Amniotic stem cell (primary cell): ENCODE results near the gene SAXO2.
"Not testable (repeated sequence)": the region's sequence is repeated elsewhere in the genome, so short reads cannot be mapped to it uniquely, and the experiment has no call there.

Source experiments
- DNase-seq: peaks from one replicate; lab custom pipeline; 2025; lab: John Stamatoyannopoulos, UW

SAXO2 gene

DNA sequence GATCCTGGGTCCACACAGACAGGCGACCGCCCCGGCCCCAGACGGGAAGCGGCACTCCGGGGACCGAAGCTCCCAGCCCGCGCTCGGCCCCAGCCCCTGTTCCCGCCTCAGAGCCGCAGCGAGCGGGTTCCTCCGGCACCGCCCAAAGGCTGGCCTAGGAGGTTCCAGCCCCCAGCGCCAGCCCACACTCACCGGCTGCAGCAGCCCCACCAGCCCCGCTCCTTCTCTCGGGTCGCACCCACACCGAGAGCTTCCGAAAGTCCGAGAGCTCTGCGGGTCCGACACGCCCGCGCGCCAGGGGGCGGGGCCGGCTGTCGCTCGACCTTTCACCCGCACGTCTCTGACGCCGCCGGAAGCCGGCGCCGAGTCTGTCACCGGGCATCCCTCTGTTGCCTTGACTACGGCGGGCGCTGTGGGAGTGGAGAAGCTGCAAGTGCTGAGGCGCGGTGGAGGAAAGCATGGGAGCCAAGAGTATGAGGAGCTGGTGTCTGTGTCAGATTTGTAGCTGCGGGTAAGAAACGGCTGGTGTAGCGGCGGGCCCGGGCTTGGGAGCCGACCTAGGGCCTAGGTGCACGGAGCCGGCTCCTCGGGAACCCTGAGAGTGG is at the start of gene SAXO2, which contains the start of gene EFL1:
SAXO2 (plus strand) TSS at position 397 of the 605 bp plus-strand sequence; CDS start at position 459, 62 bp downstream.
EFL1 (minus strand) TSS at position 313 of the 605 bp plus-strand sequence. CDS start 956 bp downstream, outside the sequence.
- DNase-seq: peak; percentile 76

GRCh38 chr15:82216092-82216491 is 46.5 kb upstream of the SAXO2 start:
- not testable (repeated sequence) for DNase-seq

- not testable (repeated sequence) for DNase-seq
These were observed 41.1 kb upstream of the SAXO2 start for GRCh38 chr15:82221535-82221934.

DNA sequence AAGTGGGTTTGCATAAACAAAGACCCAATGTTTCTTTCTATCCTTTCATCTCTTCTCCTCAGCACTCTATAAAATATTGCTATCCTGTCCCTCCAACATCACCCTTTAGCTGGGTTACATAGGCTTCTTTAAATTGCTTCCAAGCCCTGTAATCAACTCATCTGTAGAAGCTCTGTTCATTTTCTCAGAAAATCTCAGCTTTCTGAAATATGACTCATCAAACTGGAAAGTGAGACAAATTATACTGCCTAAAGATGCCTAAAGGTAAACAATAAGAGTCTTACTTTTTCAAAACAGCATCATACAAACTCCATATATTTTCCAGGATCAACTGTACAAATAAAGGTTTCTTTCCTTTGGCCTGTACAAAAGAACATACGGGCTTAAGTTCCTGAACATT is 33.9 kb upstream of the SAXO2 start:
- no peak for DNase-seq

GRCh38 chr15:82231233-82231632 is 31.4 kb upstream of the SAXO2 start:
- no peak for DNase-seq

- DNase-seq: no peak
These were observed 30.8 kb upstream of the SAXO2 start for GRCh38 chr15:82231842-82232241.

GRCh38 chr15:82237944-82238534 is 24.6 kb upstream of the SAXO2 start:
- not testable (repeated sequence) for DNase-seq

GRCh38 chr15:82239685-82240391 is 22.8 kb upstream of the SAXO2 start:
- no peak for DNase-seq

DNA sequence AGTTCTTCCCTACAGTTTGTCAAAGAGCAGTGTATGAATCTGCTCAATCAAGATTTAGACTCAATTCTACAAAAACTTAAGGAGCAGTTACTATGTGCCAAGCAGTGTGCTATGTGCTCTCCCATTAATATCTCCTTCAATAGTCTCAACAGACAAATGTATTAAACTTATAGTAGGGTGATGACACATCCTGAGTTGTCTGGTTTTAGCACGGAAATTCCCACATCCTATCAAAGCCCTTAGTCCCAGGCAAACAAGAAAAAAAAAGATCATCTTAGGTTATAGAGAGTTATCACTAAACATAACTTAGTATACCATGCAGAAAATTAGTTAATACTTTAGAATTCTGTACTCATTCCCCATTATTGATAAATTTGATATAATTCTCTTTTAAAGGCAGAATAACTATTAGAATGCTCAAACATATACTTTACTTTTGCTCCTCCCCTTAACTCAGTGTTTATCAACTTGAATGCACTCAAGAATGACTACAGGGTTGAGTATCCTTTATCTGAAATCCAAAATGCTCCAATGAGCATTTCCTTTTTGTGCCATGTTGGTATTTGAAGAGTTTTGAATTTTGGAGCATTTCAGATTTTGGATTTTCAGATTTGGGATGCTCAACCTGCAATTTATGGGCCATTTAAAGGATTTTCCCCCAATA is 20.6 kb upstream of the SAXO2 start:
- DNase-seq: not testable (repeated sequence)

DNA sequence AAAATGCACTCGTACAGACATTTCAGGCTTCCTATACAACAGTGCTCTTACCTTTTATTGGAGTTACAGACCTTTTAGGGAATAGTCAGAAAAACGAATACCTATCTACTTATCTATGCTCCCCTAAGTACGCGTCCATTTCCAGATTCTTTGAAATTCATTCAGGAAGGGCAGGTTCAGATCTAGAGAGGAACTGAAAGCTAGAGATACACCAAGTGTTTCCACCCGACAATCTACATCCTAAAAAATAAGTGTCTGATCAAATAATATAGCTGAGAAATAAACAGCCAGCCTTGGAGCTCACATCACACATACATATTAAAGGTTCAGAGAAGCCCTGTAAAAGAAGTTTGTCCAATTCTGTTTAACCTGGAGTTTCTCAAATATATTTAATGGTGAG is 19.0 kb upstream of the SAXO2 start:
- DNase-seq: not testable (repeated sequence)

DNA sequence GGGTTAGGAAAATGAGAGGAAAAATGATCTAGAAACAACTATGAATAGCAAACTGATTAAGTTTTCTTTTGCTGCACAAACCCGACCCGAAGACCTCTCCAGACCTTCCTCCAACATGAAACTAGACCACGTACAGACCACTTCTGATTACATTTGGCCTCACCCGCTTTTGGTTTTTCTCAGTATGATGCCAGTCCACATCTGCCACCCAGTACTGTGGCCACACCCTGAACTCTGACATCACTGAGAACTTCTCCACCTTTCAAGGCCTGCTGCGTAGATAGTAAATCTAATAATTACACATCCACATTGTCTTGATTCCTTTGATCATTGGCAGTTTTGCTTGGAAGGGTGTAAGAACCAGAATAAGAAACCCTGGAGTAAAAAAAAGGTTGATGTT is 16.7 kb upstream of the SAXO2 start:
- DNase-seq: not testable (repeated sequence)

GRCh38 chr15:82248261-82248660 is 14.4 kb upstream of the SAXO2 start:
- DNase-seq: not testable (repeated sequence)

DNA sequence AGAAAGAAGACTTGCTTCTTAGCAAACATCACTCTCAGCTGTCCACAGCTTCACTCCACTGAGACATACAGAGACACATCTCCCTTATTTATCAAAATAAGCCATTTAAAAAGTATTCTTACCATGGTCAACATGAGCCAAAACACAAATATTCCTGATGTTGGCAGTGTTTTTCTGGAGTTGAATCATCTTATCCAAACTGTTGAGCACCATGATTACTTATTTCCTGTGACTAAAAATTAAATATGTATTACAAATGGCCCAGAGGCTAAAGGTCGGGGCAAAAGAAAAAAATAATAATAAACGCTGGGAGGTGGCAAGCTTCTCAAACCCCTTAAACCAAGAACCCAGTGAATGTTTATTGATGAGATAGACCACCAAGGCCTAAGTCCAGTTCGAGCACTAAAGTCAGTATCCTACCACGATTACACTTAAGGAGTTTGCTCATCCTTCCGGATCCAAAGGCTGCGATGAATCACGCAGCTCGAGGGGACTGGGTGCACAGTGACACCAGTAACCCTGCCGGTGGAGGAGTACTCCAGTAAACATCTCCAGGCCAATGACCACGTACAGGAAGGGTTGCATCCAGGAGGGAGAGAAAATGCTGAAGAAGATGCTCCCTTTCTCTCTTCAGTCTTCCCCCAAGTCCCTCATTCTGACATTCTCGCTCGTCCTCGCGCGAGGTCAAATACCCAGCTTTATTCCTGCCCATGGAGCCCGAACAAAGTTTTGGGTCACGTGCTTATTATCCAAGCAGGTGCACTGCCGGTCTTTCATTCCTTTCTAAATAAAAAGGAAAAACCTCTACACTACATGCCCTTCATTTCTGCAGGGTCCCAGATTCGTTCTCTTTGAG is 824 bp upstream of the SAXO2 start:
- peak; percentile 19 for DNase-seq

DNA sequence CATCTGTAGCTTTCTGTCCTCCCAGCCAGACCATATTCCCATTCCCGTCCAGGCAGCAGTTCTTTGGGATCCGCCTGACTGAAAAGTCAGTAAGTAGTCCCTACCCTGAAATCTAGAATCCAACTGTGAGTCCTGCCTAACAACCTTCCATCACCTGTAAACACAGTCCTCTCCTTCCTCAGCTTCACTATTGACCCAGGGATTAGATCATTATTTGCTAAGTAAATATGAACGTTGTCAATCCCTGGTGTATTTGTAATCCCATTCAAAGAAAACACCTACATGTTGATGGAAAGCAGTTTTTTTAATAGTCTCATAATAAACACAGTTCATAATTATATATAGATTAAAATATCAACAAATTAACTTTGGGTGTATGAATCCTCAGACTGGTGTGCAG is 732 bp downstream of the SAXO2 start:
- DNase-seq: no peak

- not testable (repeated sequence) for DNase-seq
These were observed 4.5 kb downstream of the SAXO2 start for GRCh38 chr15:82267137-82267536.

DNA sequence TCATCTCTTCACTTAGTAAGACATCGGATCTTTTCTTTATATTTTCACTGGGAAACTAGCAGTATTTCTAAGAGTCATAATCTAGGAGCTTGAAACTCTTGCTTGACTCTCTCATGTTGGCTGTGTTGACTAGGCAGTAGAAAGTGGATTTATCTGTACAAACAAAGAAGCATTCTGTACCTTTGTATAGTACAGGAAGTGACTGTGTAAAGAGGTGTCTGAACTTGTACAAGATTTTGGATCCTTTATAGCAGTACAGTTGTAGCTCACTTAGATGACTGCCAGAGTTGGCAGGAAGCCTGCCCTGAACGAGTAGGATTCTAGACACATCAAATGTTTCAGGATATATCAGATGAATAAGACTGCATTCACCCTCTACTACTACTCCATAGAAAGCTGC is 5.8 kb downstream of the SAXO2 start:
- not testable (repeated sequence) for DNase-seq

DNA sequence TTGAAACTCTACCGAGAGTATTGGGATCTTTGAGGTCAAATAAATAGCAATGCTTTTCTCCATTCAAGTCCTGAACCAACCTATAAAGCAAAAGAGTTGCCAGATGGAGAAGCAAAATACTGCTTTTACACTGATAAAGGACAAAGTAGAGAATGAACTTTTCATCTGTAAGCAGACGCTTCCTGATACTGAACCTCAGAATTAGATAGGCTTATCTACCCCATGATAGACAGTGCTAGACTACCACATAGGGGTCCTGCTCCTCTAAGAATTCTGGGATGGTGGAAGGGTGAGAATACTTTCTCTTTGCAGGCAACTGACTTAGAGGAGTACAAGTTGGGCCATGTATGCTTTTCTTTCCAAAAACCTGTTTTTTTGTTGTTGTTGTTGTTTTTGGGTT is 9.5 kb downstream of the SAXO2 start:
- no peak for DNase-seq

GRCh38 chr15:82275410-82275809 is 12.8 kb downstream of the SAXO2 start:
- DNase-seq: no peak

DNA sequence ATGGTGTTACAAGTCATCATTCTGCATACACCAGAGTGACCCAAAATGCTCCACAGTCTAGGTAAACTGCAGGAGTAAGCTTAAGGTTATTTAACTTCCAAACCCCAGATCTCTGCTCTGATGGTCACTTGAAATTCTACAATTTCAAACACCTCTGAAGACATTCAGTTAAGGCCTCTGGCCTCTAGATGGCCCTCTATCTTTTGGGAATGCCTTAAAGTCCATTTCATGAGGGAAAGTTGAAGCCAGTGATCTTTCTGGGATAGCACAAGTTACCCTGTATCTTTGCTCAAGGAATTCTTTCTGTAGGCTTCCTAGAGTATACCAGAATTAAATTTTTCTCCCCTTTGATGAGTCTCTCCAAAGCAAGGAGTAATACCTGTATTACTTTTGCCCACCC is 18.7 kb downstream of the SAXO2 start:
- not testable (repeated sequence) for DNase-seq

DNA sequence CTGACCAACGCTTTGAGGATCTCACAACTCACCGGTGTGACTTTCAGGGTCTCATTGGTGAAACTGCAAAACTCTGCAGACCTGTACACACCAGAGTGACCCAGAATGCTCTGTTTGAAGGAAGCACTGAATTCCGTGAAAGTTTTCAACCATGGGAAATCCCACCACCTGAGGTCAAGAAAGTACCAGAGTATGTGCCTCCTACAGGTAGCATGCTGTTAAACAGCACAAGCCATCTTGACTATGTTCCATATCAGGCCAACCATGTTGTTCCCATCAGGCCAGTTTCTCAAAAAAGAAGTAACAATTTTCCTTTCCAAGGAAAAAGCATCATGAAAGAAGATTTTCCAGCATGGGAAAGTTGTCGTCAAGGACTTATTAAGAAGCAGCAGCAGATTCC is 19.8 kb downstream of the SAXO2 start:
- DNase-seq: not testable (repeated sequence)

DNA sequence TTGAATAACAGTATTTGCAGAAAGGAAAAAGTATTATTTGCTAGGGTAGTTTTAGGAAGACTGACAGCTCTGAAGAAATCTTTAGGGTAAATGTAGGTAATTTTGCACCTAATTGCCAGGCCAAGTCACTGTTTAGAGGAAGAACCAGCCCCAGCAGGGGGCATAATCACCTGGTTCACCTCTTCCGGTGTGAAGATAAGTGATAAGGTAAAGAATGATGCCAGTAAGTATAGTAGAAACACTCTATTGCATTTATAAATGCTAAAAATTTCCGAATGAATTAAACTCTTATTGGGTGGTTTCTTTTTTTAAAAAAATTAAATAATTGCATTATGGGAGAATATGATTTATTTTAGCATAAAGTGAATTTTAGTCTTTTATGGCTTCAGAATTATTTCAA is 21.8 kb downstream of the SAXO2 start:
- DNase-seq: not testable (repeated sequence)

DNA sequence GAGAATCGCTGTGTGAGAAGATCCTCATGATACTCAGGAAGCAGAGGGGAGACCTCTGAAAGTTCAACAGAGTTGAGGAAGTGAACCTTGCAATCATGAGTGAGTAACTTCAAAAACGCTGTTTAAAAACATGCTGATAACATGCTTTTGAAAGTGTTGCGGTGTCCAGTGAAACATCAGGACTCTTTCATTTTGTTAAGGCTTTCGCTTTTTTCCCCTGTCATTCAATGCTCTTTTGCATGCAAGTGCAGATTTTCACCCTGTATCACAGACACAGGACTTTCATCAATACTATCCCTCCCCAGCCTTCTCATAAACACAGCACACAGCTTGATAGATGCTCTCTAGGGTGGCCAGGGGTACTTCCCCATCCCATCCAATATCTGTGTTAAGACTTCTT is 23.9 kb downstream of the SAXO2 start:
- DNase-seq: not testable (repeated sequence)
